A549 (cell line): Measurements from ENCODE around the gene SKIDA1. TPM values are rescaled to one million over a fixed set of nuclear protein-coding genes. Genes with fewer than 3 reads are reported as not detected.

Experiments used
- ATAC-seq, 2 experiments: fragments of 200-7000 bp in 1 of 2; fragments of >200 bp in 1 of 2; cut with Nextera tagmentation in 1 of 2; cut with Tn5 transposase in 1 of 2; 3 replicates each; pipeline versions ENCODE4 v1.8.0 to v1.9.1; 2018 to 2020; ENCODE audit warnings: mild to moderate bottlenecking in 1 of 2, moderate library complexity in 1 of 2
- CTCF ChIA-PET: fragments of 300-600 bp; sonication (Branson Sonifier 250); formaldehyde crosslinking; extraction: SDS; loops from one replicate; lab custom pipeline; 2021; ENCODE audit warnings: antibody characterized with exemption, inconsistent platforms; lab: Yijun Ruan, JAX
- POLR2A ChIA-PET: fragments of 350-600 bp; formaldehyde crosslinking; extraction: SDS; loops from one replicate; lab custom pipeline; 2021; ENCODE audit warnings: antibody characterized with exemption, inconsistent platforms; lab: Yijun Ruan, JAX
- DNase-seq, 2 experiments: peaks; one replicate each; pipeline versions ENCODE4 v3.0.0 to v3.0.0-alpha.2; 2011 to 2016; ENCODE audit warnings: low read depth in 1 of 2, low spot score in 1 of 2
- FAIRE-seq: peaks from 2 replicates; lab custom pipeline; 2011; peaks lifted over from hg19 to GRCh38; lab: Jason Lieb, UNC
- H3K27ac ChIP-seq, 2 experiments: fragments of >200 bp; sonication (Bioruptor Twin); formaldehyde crosslinking; 3 replicates each; pipeline ENCODE4 v1.5.1; 2016 to 2017
- H3K4me1 ChIP-seq: fragments of >200 bp; sonication (Bioruptor Twin); formaldehyde crosslinking; 3 replicates; pipeline ENCODE4 v1.6.1; 2016
- H3K4me2 ChIP-seq: fragments of >200 bp; sonication (Bioruptor Twin); formaldehyde crosslinking; 3 replicates; pipeline ENCODE4 v1.6.1; 2016
- H3K4me3 ChIP-seq: fragments of >200 bp; sonication (Bioruptor Twin); formaldehyde crosslinking; 3 replicates; pipeline ENCODE4 v1.5.1; 2016
- H3K9me3 ChIP-seq: fragments of >200 bp; sonication (Bioruptor Twin); formaldehyde crosslinking; 3 replicates; pipeline ENCODE4 v1.6.1; 2016
- BHLHE40 ChIP-seq: IDR thresholded peaks from 2 replicates; pipeline ENCODE4 v1.6.1; 2012; ENCODE audit warnings: low read depth, low read length, inconsistent platforms
- CHD2 ChIP-seq: fragments of 150-350 bp; IDR thresholded peaks from 2 replicates; pipeline ENCODE4 v1.6.1; 2014; ENCODE audit warnings: low read length; ENCODE audit not compliant: partially characterized antibody
- EHF ChIP-seq: fragments of 250-450 bp; sonication (Bioruptor Pico); IDR thresholded peaks from 2 replicates; pipeline ENCODE4 v1.5.0; 2020; ENCODE audit warnings: mild to moderate bottlenecking
- FOSB ChIP-seq: fragments of 250-450 bp; sonication (Bioruptor Pico); IDR thresholded peaks from 2 replicates; pipeline ENCODE4 v1.5.0; 2020; ENCODE audit warnings: mild to moderate bottlenecking, moderate library complexity
- GATA3 ChIP-seq: IDR thresholded peaks from 2 replicates; pipeline ENCODE4 v1.6.1; 2012; ENCODE audit warnings: borderline replicate concordance
- JUN ChIP-seq, 2 experiments: fragments of >200 bp; sonication (Bioruptor Twin); formaldehyde crosslinking; IDR thresholded peaks; 2 replicates in 1 of 2; 3 replicates in 1 of 2; pipeline ENCODE4 v1.6.1; 2016 to 2017
- JUNB ChIP-seq: fragments of >200 bp; sonication (Bioruptor Twin); formaldehyde crosslinking; IDR thresholded peaks from 2 replicates; pipeline ENCODE4 v1.6.1; 2016
- KDM5A ChIP-seq: fragments of 200-600 bp; sonication (generic); IDR thresholded peaks from 2 replicates; pipeline ENCODE4 v1.6.1; 2016; ENCODE audit warnings: antibody characterized with exemption, mild to moderate bottlenecking
- MAFK ChIP-seq: fragments of 450-650 bp; IDR thresholded peaks from 2 replicates; pipeline ENCODE4 v1.6.1; 2014; ENCODE audit not compliant: partially characterized antibody
- MYC ChIP-seq: IDR thresholded peaks from 2 replicates; pipeline ENCODE4 v1.6.1; 2012; ENCODE audit warnings: mild to moderate bottlenecking, inconsistent platforms, low read length, improper control_type of control experiment, borderline replicate concordance
- NPAS2 ChIP-seq: fragments of 250-450 bp; sonication (Bioruptor Pico); IDR thresholded peaks from 2 replicates; pipeline ENCODE4 v1.8.0; 2022; ENCODE audit warnings: mild to moderate bottlenecking, moderate library complexity, borderline replicate concordance
- NR3C1 ChIP-seq: fragments of >200 bp; sonication (Bioruptor Twin); formaldehyde crosslinking; IDR thresholded peaks from 3 replicates; pipeline ENCODE4 v1.6.1; 2017
- PHF8 ChIP-seq: fragments of 200-600 bp; sonication (generic); IDR thresholded peaks from 2 replicates; pipeline ENCODE4 v1.6.1; 2016; ENCODE audit warnings: low read depth, mild to moderate bottlenecking, antibody characterized with exemption, moderate library complexity, borderline replicate concordance
- POLR2AphosphoS2 ChIP-seq: conservative IDR thresholded peaks from 2 replicates; pipeline ENCODE4 v1.6.1; 2012; ENCODE audit warnings: low read length, improper control_type of control experiment, inconsistent platforms
- RARB ChIP-seq: fragments of 250-450 bp; sonication (Bioruptor Pico); IDR thresholded peaks from 2 replicates; pipeline ENCODE4 v1.8.0; 2021; ENCODE audit warnings: mild to moderate bottlenecking, moderate library complexity
- SMC3 ChIP-seq: fragments of >200 bp; sonication (Bioruptor Twin); formaldehyde crosslinking; IDR thresholded peaks from 3 replicates; pipeline ENCODE4 v1.6.1; 2018; ENCODE audit warnings: inconsistent platforms
- ZNF302 ChIP-seq: fragments of 250-450 bp; sonication (Bioruptor Pico); IDR thresholded peaks from 2 replicates; pipeline ENCODE4 v1.9.0; 2021; ENCODE audit warnings: inconsistent platforms, mild to moderate bottlenecking, moderate library complexity
- ZSCAN20 ChIP-seq: fragments of 250-450 bp; sonication (Bioruptor Pico); IDR thresholded peaks from 2 replicates; pipeline ENCODE4 v1.8.0; 2022; ENCODE audit warnings: mild to moderate bottlenecking, moderate library complexity
- WGBS: methylation state at CpG from one replicate; pipeline ENCODE4 v1.1.6; 2017; ENCODE audit errors: missing lambda C conversion rate; 5-methylcytosine and 5-hydroxymethylcytosine counted together
- polyA plus RNA-seq, 4 experiments: library from polyadenylated mRNA; depleted of rRNA in 3 of 4; stranded (reverse); fragments of >200 nt; fragmentation: RNase III in 1 of 4; extraction: RNeasy Plus Mini Kit Qiagen cat#74134 plus additional on column Dnase treatment in 1 of 4; gene quantifications; 2 replicates in 3 of 4; 3 replicates in 1 of 4; pipeline ENCODE4 v1.2.3, GENCODE V29; 2011 to 2017
- TF ChIP-seq, protein P1 (sequence below): IDR thresholded peaks from 2 replicates; pipeline ENCODE4 v1.6.1; 2012; ENCODE audit warnings: low read depth, borderline replicate concordance
- TF ChIP-seq, protein P2 (sequence below): fragments of 150-350 bp; IDR thresholded peaks from 2 replicates; pipeline ENCODE4 v1.6.1; 2014; ENCODE audit warnings: low read depth, mild to moderate bottlenecking, low read length
- TF ChIP-seq, protein P3 (sequence below): IDR thresholded peaks from 2 replicates; pipeline ENCODE4 v1.6.1; 2012
- TF ChIP-seq, protein P4 (sequence below): fragments of >200 bp; sonication (Bioruptor Twin); formaldehyde crosslinking; IDR thresholded peaks from 2 replicates; pipeline ENCODE4 v1.6.1; 2016
- TF ChIP-seq, protein P5 (sequence below): fragments of 250-450 bp; sonication (Bioruptor Pico); IDR thresholded peaks from 2 replicates; pipeline ENCODE4 v1.5.0; 2021; ENCODE audit warnings: mild to moderate bottlenecking, moderate library complexity, borderline replicate concordance
- TF ChIP-seq, protein P6 (sequence below): fragments of 250-450 bp; sonication (Bioruptor Pico); IDR thresholded peaks from 2 replicates; pipeline ENCODE4 v1.5.0; 2020; ENCODE audit warnings: low read depth, mild to moderate bottlenecking, moderate library complexity

Gene SKIDA1
- polyA plus RNA-seq, 2 of the 4 experiments (the other 2 are of a cell fraction) = 1.0 to 4.1 TPM

DNA sequence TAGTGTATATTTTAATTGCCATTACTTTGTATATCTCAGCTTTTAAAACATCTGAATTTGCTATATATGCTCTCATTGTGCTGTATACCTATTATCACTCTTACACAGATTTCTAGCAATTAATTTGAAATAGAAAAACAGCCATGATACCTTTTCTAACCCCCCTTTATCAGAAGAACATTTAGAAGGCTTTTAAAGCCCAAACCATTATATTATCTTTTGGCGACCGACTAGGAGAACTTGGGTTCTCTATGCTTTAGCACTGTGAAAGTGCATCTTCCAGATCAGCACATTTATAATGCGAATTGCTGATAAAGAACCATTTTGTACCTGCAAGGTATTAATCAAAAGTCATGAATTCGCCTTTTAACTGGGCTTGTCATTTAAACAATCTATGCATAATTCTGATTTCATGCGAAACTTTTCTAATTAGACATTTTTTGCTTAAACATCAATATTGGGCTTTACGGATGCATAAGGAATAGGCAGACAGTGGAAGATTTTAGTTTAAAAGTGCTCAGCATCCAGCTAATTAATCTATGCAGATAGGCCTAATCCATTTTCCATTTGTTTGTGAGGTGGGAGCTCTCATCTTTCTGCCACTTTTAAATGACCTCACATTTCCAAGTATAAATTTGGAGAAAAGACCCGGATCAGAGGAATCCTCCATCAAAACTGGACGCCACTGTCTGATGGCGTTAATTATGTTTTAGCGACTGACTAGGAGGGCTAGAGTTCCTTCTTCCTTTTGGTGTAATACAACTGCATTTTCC, 7.4 kb upstream of the SKIDA1 start:
- 2% methylated on average over 10 of the region's 10 CpGs for WGBS
- DNase-seq (peak in 1 of 2 experiments; percentile 21), ATAC-seq (no peak), FAIRE-seq (peak; percentile 54)
- Histone ChIP-seq H3K9me3 (no peaks in the 10 kb centered on the region), H3K4me3 (peak overlapping the region; percentile 92), H3K27ac (peak overlapping the region; percentile 94 to 99), H3K4me2 (peak overlapping the region; percentile 83), H3K4me1 (peaks cover 38% of the 10 kb centered on the region)
- no peak for TF ChIP-seq GATA3
- TF ChIP-seq CHD2 = no peak
- TF ChIP-seq MAFK = peak; percentile 74
- ChIA-PET CTCF (interaction anchor here (1.1 to 5.9 kb wide), 3 partner anchors 14 to 38 kb away, joined by 3 to 37 read pairs (median 4); no protein-coding TSS in a partner anchor), POLR2A (interaction anchor here (0.8 to 2.0 kb wide), 6 partner anchors 11 to 696 kb away, joined by 3 to 16 read pairs (median 3); no protein-coding TSS in a partner anchor)

DNA sequence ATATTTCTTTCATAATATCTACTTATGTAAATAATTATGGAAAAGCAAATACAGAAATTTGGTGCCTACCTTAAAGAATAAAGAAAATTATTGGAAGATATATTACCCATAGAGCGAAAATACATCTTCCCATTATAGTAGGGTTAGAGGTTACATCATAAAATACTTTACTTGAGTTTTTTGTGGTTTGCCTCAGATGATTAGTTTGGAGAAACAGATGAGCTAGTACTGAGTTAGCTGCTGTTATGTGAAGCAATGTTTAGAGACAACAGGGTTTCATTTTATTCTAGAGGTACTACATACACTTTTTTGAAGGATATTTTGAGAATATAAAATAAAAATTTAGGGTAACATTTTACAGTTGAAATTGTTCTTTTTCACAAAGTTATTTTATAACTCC, 5.7 kb upstream of the SKIDA1 start:
- no peak overlapping the region; the same call in 2 of the 3 replicates for H3K4me3 ChIP-seq
- CTCF ChIA-PET = interaction anchor here (5.9 kb wide), 1 partner anchor 36 kb away, joined by 37 read pairs; no protein-coding TSS in a partner anchor
- no peaks in the 10 kb centered on the region for H3K9me3 ChIP-seq
- FAIRE-seq = no peak
- no peak for ATAC-seq
- peaks cover 33% of the 10 kb centered on the region for H3K4me1 ChIP-seq
- peak overlapping the region; percentile 73 to 94; a peak in 5 of 6 replicates for H3K27ac ChIP-seq
- TF ChIP-seq KDM5A = no peak
- no peak for TF ChIP-seq POLR2AphosphoS2
- no peak for TF ChIP-seq ZSCAN20 (CRISPR knock-in tag)
- TF ChIP-seq ZNF302 = no peak
- TF ChIP-seq, protein P1, sequence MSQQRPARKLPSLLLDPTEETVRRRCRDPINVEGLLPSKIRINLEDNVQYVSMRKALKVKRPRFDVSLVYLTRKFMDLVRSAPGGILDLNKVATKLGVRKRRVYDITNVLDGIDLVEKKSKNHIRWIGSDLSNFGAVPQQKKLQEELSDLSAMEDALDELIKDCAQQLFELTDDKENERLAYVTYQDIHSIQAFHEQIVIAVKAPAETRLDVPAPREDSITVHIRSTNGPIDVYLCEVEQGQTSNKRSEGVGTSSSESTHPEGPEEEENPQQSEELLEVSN = no peak
- TF ChIP-seq, protein P2, sequence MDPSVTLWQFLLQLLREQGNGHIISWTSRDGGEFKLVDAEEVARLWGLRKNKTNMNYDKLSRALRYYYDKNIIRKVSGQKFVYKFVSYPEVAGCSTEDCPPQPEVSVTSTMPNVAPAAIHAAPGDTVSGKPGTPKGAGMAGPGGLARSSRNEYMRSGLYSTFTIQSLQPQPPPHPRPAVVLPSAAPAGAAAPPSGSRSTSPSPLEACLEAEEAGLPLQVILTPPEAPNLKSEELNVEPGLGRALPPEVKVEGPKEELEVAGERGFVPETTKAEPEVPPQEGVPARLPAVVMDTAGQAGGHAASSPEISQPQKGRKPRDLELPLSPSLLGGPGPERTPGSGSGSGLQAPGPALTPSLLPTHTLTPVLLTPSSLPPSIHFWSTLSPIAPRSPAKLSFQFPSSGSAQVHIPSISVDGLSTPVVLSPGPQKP = no peak
- TF ChIP-seq, protein P3, sequence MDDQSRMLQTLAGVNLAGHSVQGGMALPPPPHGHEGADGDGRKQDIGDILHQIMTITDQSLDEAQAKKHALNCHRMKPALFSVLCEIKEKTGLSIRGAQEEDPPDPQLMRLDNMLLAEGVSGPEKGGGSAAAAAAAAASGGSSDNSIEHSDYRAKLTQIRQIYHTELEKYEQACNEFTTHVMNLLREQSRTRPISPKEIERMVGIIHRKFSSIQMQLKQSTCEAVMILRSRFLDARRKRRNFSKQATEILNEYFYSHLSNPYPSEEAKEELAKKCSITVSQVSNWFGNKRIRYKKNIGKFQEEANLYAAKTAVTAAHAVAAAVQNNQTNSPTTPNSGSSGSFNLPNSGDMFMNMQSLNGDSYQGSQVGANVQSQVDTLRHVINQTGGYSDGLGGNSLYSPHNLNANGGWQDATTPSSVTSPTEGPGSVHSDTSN = no peak
- TF ChIP-seq MYC = no peak
- no peak for TF ChIP-seq JUNB
- TF ChIP-seq PHF8 = no peak
- TF ChIP-seq, protein P4, sequence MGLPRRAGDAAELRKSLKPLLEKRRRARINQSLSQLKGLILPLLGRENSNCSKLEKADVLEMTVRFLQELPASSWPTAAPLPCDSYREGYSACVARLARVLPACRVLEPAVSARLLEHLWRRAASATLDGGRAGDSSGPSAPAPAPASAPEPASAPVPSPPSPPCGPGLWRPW = no peak
- TF ChIP-seq BHLHE40 = no peak
- TF ChIP-seq NPAS2 (CRISPR knock-in tag) = no peak
- no peak for TF ChIP-seq MAFK
- no peak for TF ChIP-seq CHD2
- TF ChIP-seq SMC3 = no peak
- 19% methylated on average over 1 of the region's 1 CpG for WGBS
- peak in 1 of 2 experiments; percentile 35 for DNase-seq
- peak overlapping the region; percentile 83 for H3K4me2 ChIP-seq
- POLR2A ChIA-PET = interaction anchor here (0.6 to 1.9 kb wide), 3 partner anchors 35 to 451 kb away, joined by 3 to 11 read pairs (median 3); no protein-coding TSS in a partner anchor

DNA sequence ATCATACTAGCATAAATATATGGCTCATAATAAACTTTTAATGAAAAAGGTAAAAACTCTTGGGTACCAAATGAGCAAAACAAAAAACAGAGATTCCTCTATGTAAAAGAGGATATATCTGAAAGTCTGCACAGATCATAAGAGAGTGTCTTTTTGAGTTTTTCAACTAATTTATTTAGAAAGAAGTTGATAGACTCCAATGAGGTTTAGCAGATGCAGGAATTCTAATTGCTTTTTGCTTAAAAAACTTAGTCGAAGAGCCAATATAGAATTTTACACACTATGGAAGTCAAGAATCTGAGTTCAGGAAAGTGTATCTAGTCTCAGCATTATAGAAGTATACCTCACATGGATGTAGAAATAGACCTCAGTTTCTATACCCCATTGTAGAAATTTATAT, 5.2 kb upstream of the SKIDA1 start:
- Histone ChIP-seq H3K4me1 (peaks cover 28% of the 10 kb centered on the region), H3K4me3 (no peak overlapping the region; the same call in 2 of the 3 replicates), H3K4me2 (peak overlapping the region; percentile 83), H3K9me3 (no peaks in the 10 kb centered on the region), H3K27ac (peak overlapping the region; percentile 72 to 94; a peak in 5 of 6 replicates)
- 5% methylated on average over 1 of the region's 1 CpG for WGBS
- no peak for ATAC-seq
- DNase-seq = peak in 1 of 2 experiments; percentile 16
- ChIA-PET CTCF (interaction anchor here (5.9 kb wide), 1 partner anchor 35 kb away, joined by 37 read pairs; no protein-coding TSS in a partner anchor), POLR2A (interaction anchor here (0.7 to 1.9 kb wide), 2 partner anchors 34 to 452 kb away, joined by 3 to 11 read pairs; no protein-coding TSS in a partner anchor)
- no peak for FAIRE-seq
- TF ChIP-seq, protein P5, sequence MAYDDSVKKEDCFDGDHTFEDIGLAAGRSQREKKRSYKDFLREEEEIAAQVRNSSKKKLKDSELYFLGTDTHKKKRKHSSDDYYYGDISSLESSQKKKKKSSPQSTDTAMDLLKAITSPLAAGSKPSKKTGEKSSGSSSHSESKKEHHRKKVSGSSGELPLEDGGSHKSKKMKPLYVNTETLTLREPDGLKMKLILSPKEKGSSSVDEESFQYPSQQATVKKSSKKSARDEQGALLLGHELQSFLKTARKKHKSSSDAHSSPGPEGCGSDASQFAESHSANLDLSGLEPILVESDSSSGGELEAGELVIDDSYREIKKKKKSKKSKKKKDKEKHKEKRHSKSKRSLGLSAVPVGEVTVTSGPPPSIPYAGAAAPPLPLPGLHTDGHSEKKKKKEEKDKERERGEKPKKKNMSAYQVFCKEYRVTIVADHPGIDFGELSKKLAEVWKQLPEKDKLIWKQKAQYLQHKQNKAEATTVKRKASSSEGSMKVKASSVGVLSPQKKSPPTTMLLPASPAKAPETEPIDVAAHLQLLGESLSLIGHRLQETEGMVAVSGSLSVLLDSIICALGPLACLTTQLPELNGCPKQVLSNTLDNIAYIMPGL (CRISPR knock-in tag) = no peak
- TF ChIP-seq, protein P6, sequence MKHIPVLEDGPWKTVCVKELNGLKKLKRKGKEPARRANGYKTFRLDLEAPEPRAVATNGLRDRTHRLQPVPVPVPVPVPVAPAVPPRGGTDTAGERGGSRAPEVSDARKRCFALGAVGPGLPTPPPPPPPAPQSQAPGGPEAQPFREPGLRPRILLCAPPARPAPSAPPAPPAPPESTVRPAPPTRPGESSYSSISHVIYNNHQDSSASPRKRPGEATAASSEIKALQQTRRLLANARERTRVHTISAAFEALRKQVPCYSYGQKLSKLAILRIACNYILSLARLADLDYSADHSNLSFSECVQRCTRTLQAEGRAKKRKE (CRISPR knock-in tag) = no peak
- TF ChIP-seq, protein P3 = no peak
- no peak for TF ChIP-seq RARB (CRISPR knock-in tag)
- no peak for TF ChIP-seq NR3C1
- no peak for TF ChIP-seq EHF
- no peak for TF ChIP-seq FOSB (CRISPR knock-in tag)
- TF ChIP-seq ZSCAN20 (CRISPR knock-in tag) = no peak
- TF ChIP-seq SMC3 = no peak
- no peak for TF ChIP-seq JUN (IDR thresholded peaks at IDR 0.05)
